DLD1 (cell line): ENCODE measurements around the gene LUZP4.
"Not testable (repeated sequence)": the region's sequence is repeated elsewhere in the genome, so short reads cannot be mapped to it uniquely, and the experiment has no call there.

Source experiments
- in situ Hi-C: cut with HindIII; loops from 2 replicates; pipeline ENCODE4 v1.10.0; 2017; ENCODE audit warnings: low sequenced_read_pairs

LUZP4 gene

DNA sequence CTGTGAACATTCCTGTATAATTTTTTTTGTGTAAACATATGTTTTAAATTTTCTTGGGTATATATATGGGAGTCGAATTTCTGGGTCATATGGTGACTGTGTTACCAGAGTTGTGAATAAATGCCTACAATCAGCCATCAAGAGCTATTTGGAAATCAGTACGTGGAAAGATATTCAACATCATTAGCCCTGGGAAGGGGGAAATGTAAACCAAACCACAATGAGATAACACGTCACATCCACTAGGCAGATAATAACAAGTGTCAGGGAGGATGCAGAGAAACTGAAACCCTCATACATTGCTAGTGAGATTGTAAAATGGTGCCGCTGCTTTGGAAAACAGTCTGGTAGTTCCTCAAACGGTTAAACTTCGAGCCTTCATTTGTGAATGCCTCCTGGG lies 43.9 kb downstream of the LUZP4 start:
- in situ Hi-C loops: no loop called here

DNA sequence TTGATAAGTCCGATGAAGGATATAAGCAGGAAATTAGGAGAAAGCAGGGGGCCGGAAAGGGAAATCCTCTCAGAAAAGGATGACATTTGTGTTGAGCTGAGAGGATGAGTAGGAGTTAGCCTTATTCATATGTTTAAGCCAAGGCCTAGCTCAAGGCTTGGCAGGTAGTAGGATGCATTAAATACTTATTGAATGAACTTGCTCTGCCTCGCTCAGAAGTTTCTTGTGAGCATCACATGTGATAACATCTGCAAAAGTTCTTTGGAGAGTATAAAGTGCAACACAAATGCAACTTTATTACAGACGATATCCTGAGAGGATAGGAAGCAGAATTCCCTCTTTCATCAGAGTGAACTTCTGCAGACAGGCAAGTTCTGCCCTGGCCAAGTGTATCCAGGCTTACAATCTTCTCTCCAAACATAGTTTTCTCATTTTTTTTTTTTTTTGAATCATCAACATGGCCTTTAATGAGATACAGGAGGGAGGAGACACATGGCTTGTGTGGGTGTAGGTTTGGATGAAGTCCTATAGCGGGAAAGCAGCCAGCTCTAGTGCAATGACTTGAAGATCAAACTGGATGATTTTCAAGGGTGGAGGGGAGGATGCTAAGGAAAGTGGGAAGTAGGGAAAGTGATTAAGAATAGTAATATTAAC lies 48.1 kb downstream of the LUZP4 start:
- in situ Hi-C loops: no loop called here

DNA sequence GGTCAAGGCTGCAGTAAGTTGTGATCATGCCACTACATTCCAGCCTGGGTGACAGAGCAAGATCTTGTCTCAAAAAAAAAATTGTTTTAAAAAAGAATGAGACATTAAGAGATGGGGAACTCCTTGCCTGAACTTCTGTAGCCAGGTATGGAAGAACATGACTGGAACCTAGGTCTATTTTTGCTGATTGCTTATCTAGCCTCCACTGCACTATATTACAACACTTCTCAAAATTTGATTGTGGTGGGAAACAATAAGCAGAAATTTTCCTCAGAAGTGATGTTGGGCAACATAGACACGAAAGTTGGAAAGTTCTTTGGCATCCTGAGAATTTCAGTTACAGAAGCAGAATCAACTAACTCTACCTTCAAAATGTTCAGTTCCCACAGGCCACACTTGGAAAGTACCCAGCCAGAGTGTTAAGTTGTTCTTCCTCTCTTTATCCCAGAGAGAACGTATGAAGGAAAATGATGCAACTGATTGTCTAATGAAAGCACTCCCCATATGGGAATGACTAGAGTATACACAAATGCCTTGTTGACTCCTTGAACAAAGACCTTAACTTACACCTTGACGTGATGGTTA lies 50.0 kb downstream of the LUZP4 start:
- in situ Hi-C loops: no loop called here

DNA sequence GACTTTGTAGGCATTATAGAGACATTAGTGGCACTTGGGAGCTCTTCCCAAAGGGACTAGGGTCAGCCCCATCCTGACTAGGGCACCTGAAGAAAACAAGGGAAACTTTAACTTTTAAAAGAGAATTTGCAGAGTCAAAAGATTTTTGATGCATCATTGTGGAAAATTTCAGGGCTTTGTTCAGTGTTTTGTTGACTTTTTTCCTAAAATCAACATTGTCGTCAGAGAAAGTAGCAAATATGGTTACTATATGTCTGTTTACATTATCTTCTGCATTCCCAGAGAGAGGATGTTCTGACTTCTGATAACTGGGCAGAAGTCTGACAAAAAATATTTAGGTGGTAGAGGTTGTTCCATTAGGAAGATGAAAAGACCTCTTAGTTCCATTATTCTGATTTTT lies 51.9 kb downstream of the LUZP4 start:
- in situ Hi-C loops: no loop called here

DNA sequence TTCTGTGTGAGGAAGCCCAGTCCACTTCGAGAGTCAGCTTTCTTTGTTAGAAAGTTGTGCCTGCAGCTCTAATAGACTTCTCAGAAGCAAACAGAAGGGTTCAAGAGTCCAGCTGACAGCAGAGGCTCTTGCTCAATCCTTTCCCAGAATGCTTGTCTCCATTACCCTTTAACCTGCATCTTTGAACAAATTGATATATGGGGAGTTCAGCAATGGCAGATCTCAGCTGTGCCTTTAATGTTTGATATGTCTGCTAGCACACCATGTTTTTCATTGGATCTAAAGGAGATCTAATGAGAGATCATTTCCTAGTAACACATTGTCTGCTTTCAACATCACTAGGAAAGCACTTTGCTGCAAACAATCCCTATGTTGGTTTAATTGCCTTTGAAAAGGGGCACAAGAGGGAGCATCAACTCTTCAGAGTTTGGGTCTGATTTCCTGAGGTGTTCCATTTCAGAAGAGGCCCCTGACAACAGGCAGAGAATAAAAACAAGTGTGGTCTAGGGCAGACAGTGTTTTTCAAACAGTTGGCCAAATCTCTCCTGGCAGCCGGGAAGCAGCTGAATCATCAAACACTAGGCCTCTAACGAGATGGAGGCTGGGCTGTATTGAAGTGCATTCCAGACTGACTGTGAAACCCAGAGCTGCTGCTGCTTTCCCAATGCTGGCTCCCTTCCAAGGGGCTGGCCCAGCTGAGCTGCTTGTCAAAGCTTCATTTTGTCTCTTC lies 55.5 kb downstream of the LUZP4 start:
- in situ Hi-C loops: no loop called here

DNA sequence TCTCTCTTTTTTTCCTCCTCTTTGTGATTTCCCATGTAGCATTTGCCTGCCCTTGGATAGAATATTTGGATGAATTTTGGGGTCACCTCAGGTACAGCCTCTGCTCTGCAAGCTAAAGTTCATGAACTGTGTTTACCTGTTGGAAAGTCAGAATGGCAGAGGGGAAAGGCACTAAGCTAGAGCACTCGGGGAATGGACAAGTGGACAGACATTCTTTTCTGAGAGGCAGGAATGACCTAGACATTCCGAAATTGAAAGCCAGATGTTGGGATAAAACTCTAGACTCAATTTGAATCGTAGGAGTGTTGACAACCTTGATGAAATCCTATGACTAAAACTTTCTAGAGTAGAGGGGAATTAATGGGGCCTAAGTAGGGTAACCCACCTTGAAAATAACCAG lies 56.1 kb downstream of the LUZP4 start:
- in situ Hi-C loops: no loop called here

DNA sequence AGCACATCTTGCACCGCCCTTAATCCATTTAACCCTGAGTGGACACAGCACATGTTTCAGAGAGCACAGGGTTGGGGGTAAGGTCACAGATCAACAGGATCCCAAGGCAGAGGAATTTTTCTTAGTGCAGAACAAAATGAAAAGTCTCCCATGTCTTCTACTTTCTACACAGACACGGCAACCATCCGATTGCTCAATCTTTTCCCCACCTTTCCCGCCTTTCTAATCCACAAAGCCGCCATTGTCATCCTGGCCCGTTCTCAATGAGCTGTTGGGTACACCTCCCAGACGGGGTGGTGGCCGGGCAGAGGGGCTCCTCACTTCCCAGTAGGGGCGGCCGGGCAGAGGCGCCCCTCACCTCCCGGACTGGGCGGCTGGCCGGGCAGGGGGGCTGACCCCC lies 57.2 kb downstream of the LUZP4 start:
- in situ Hi-C loops: not testable (repeated sequence)

DNA sequence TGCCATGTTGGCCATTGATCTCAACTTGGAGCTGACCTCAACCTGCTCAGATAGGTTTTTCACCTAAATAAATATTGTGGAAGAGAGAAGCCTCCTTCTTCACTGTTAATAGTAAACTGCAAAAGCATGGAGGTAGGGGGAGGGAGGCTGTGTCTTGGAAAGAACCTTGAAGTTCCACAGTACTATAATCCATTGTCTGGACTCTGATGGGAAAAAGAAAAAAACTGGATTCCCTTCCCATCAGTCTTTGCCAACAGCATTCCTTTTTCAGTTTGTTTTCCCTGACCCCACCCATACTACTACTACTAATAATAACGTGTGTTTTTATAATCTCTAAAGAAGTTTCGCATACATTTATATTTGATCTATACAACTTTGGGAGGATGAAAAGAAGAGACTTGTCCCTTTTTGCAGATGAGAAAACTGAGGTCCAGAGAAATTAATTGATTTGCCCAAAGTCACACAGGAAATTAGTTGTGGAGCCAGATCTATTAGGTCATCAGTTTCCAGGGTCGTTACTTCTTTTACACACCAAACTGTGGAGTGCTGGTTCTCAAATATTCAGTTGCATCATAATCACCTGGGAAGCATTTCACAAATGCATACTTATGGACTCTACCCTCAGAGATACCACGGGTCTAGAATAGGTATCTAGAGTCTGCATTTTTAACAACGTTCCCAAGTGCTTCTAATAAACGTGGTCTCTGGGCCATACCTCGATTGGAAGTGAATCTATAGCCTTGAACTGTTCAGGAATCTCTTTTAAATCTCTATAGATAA lies 59.1 kb downstream of the LUZP4 start:
- in situ Hi-C loops: no loop called here

DNA sequence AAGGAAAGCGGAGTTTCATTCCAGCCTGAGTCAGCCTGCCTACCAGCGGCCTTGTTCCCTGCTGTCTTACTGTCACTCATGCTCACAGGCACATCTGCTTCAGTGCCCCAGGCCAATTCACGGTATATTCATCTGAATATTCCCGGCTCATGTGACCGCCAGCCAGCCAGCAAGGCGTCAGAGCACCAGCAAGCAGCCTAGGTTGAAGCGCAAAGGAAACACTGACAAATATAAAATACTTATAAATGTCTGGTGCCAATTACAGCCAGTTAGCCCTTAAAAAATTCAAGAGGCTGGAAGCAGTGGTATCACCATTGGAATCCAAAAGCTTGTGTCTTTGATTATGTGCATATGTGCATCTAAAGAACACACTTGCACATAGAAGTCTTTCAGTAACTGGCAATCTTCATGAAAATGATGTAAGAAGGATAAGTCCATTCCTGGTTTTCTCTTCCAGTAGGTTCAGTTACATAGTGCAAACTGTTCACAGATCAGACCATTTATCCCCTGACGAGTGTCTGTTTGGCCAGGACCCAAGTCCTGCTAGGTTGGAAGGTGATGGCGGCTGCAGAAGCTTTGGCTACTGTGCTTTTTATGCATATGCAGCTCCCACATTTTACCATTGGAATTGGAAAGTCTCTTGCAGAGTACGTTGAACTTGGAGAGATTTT lies 61.3 kb downstream of the LUZP4 start:
- in situ Hi-C loops: no loop called here

DNA sequence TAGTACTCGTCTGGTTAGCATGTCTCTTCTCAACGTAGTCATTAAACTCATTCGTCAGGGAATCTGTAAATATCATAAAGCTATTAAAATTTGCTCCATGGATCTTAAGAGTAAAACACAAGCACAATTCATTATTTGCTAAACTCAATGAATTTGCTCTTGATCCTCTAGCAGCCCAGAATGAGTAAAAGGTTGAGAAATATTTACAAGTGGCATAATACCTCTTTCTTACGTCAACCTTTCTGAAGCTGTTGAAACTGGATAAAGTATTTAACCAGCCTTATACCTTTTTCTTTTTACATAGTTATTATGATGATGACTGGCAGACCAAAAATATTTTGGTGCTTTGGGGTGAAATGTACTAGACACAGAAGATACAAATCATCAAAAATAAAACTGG lies 66.9 kb downstream of the LUZP4 start:
- in situ Hi-C loops: no loop called here
